ENCODE data around the gene ANKFY1.

- TF ChIP-seq EZH2phosphoT487 (IDR thresholded peaks at IDR 0.05; ENCODE audit: insufficient read depth, low read depth), result no peak
- no peak for TF ChIP-seq EZH2 (IDR thresholded peaks at IDR 0.05; ENCODE audit: insufficient read depth, poor library complexity, severe bottlenecking)
These were observed 62.6 kb downstream of the ANKFY1 start for GRCh38 chr17:4201226-4201625.
